Cardiac fibroblast (primary cell): ENCODE data around the gene KIFC3.

Experiments
- DNase-seq, 2 donors: peaks; one replicate each; pipeline versions ENCODE4 v3.0.0 to v3.0.0-alpha.2; 2010; ENCODE audit warnings: low read depth in 2 of 2
- H3K4me3 ChIP-seq, 2 donors: replicated peaks in 1 of 2; 1 replicate in 1 of 2; 2 replicates in 1 of 2; pipeline ENCODE4 v1.5.1; 2011; ENCODE audit warnings: low read depth in 2 of 2, low read length in 2 of 2, mild to moderate bottlenecking in 2 of 2, moderate library complexity in 1 of 2
- TF ChIP-seq, protein P1 (sequence below): IDR thresholded peaks from one replicate; pipeline ENCODE4 v1.5.1; 2011; ENCODE audit warnings: low read depth, mild to moderate bottlenecking, low read length, inconsistent platforms

The KIFC3 gene

GRCh38 chr16:57824888-57825287 lies 22.6 kb upstream of the KIFC3 start:
- H3K4me3 ChIP-seq = no peak overlapping the region
- TF ChIP-seq, protein P1, sequence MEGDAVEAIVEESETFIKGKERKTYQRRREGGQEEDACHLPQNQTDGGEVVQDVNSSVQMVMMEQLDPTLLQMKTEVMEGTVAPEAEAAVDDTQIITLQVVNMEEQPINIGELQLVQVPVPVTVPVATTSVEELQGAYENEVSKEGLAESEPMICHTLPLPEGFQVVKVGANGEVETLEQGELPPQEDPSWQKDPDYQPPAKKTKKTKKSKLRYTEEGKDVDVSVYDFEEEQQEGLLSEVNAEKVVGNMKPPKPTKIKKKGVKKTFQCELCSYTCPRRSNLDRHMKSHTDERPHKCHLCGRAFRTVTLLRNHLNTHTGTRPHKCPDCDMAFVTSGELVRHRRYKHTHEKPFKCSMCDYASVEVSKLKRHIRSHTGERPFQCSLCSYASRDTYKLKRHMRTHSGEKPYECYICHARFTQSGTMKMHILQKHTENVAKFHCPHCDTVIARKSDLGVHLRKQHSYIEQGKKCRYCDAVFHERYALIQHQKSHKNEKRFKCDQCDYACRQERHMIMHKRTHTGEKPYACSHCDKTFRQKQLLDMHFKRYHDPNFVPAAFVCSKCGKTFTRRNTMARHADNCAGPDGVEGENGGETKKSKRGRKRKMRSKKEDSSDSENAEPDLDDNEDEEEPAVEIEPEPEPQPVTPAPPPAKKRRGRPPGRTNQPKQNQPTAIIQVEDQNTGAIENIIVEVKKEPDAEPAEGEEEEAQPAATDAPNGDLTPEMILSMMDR = no peak
- DNase-seq = no peak

- no peak overlapping the region for H3K4me3 ChIP-seq
- no peak for DNase-seq
- TF ChIP-seq, protein P1 = no peak
Measured at GRCh38 chr16:57823836-57824235, 21.5 kb upstream of the KIFC3 start.

DNA sequence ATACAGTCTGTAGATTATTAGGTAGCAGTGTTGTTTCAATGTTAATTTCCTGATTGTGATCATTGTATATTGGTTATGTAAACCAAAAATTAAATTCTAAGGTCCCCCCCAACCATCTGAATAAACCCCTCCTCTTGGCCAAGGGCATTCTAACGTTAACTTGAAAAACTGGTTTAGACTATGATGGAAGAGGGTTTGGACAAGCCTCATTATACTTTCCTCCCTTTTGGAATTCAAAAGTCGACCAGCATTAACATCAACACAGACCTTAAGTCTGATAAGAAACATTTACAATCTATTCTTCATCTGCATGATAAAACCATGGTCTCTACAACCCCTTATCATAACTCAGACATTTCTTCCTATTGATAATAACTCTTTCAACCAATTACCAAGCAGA lies 20.6 kb upstream of the KIFC3 start:
- no peak overlapping the region for H3K4me3 ChIP-seq
- DNase-seq = no peak
- TF ChIP-seq, protein P1 = no peak

DNA sequence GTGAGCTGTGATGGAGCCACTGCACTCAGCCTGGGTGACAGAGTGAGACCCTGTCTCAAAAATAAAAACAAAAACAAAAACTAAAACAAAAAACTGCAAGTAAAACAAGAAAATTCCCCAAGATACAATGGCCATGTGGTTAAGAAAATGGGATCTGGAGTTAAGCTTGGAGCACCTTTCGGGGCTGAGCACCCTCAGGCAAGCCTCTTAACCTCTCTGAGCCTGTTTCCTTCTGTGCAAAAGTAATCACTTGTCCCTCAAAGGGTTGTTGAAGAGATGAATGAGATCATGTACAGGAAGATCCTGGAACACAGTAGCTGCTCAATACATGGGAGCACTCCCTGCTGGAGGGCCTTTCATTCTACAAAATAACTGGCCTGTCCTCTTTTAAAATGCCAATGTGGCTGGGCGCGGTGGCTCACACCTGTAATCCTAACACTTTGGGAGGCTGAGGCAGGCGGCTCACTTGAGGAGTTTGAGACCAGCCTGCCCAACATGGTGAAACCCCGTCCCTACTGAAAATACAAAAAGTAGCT lies 19.8 kb upstream of the KIFC3 start:
- H3K4me3 ChIP-seq = no peak overlapping the region
- TF ChIP-seq, protein P1 = no peak

GRCh38 chr16:57821149-57821971 lies 19.1 kb upstream of the KIFC3 start:
- DNase-seq = no peak
- H3K4me3 ChIP-seq = no peak overlapping the region
- TF ChIP-seq, protein P1 = no peak

More for the DNA sequence above, 19.8 kb upstream of the KIFC3 start:
- no peak for DNase-seq

DNA sequence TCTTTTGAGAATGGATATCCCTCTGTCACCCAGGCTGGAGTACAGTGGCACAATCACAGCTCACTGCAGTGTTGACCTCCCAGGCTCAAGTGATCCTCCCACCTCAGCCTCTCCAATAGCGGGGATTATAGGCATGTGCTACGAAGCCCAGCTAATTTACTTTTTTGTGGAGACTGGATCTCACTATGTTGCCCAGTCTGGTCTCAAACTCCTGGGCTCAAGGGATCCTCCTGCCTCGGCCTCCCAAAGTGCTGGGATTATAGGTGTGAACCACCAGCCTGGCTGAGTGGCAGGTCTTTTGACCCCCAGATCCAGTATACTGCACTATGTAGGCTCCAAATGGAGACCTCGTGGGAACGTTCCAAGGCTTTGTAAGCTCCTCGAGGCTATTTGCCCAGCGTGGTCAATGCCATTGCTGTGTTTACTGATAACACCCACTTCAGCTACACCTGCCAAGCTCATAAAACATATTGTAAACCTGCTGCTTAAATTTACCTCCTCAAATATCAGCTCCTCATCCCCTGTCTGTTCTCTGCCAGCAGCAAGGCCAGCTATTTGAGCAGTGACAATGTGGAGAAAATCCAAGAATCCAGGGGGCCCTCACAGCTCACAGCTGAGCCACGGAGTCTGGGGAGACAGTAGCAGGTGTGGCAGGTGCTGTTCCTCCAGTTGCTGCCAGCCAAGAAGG lies 16.2 kb upstream of the KIFC3 start:
- H3K4me3 ChIP-seq = no peak overlapping the region
- DNase-seq = no peak
- TF ChIP-seq, protein P1 = no peak
